Measurements from ENCODE around the gene JARID2. TPM values are rescaled to one million over a fixed set of nuclear protein-coding genes. Genes with fewer than 3 reads are reported as not detected.

Gene JARID2
- total RNA-seq, 1 experiment from 2014 or later = 180 TPM

DNA sequence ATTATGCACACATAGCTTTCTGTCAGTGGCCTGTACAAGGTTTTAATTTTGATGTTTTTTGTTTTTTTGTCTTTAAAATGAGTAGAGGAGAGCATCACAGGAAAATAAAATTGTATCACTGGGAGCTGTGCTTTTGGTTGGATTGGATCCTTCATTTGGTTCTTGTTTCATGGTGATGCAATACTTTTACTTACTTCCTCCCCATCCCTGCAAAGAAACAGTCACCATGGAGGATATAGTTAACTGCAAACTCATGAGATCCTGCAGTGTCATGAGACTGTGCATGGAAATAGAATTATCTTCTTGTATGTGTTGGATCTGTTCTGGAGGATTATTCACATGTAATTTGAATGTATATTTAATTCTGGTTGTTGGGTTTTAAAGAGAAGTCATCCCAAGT is 122.3 kb downstream of the JARID2 start:
- no peak for TF ChIP-seq ZNF423 (CRISPR knock-in tag; IDR thresholded peaks at IDR 0.05)
- TF ChIP-seq SMAD3 (CRISPR knock-in tag; IDR thresholded peaks at IDR 0.05; ENCODE audit: borderline replicate concordance) = no peak
- TF ChIP-seq, protein P1, sequence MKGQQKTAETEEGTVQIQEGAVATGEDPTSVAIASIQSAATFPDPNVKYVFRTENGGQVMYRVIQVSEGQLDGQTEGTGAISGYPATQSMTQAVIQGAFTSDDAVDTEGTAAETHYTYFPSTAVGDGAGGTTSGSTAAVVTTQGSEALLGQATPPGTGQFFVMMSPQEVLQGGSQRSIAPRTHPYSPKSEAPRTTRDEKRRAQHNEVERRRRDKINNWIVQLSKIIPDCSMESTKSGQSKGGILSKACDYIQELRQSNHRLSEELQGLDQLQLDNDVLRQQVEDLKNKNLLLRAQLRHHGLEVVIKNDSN (CRISPR knock-in tag; IDR thresholded peaks at IDR 0.05) = no peak
- TF ChIP-seq, protein P2, sequence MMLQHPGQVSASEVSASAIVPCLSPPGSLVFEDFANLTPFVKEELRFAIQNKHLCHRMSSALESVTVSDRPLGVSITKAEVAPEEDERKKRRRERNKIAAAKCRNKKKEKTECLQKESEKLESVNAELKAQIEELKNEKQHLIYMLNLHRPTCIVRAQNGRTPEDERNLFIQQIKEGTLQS (CRISPR knock-in tag; conservative IDR thresholded peaks at IDR 0.05) = no peak
- TF ChIP-seq, protein P3, sequence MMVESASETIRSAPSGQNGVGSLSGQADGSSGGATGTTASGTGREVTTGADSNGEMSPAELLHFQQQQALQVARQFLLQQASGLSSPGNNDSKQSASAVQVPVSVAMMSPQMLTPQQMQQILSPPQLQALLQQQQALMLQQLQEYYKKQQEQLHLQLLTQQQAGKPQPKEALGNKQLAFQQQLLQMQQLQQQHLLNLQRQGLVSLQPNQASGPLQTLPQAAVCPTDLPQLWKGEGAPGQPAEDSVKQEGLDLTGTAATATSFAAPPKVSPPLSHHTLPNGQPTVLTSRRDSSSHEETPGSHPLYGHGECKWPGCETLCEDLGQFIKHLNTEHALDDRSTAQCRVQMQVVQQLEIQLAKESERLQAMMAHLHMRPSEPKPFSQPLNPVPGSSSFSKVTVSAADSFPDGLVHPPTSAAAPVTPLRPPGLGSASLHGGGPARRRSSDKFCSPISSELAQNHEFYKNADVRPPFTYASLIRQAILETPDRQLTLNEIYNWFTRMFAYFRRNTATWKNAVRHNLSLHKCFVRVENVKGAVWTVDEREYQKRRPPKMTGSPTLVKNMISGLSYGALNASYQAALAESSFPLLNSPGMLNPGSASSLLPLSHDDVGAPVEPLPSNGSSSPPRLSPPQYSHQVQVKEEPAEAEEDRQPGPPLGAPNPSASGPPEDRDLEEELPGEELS (CRISPR knock-in tag; IDR thresholded peaks at IDR 0.05) = no peak
- no peak for TF ChIP-seq TP53 (CRISPR knock-in tag; IDR thresholded peaks at IDR 0.05)
- Mint-ChIP-seq H3K27ac (0 out of 2 replicates have a peak overlapping the region, but pooled peaks have one; percentile 9), H3K4me1 (peaks cover 26% of the 10 kb centered on the region), H3K9me3 (no peaks in the 10 kb centered on the region), H3K36me3 (no peaks in the 10 kb centered on the region), H3K4me3 (no peak overlapping the region), H3K27me3 (ENCODE audit: low read depth) (no peaks in the 10 kb centered on the region)
- ChIA-PET POLR2A (interaction anchor here (0.6 kb wide), 1 partner anchor 8 kb away, joined by 3 read pairs; no protein-coding TSS in a partner anchor), CTCF (no interaction called here)
- ATAC-seq (no peak), DNase-seq (ENCODE audit: low spot score) (no peak)

DNA sequence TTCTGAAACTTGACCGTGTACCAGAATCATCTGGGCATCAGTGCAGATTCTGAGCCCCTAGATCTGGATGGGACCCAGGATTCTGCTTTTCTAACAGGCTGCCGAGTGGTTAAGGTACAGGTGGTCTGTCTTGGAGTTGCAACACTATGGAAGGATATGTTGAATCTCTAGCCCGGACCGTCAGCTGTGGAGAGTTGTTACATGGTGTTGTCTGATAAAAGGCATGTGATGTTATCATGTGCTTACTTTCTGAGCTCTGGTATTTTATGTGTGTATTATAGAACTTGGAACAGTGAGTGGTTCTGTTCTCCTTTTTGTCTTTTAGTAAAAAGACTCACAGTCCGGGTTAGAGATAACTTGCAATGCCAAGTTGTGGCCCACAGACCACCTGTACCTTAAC is 123.0 kb downstream of the JARID2 start:
- CTCF ChIA-PET = no interaction called here
- 0 out of 2 replicates have a peak overlapping the region, but pooled peaks have one; percentile 32 for H3K27ac Mint-ChIP-seq
- TF ChIP-seq FOXJ3 (CRISPR knock-in tag; IDR thresholded peaks at IDR 0.05; ENCODE audit: borderline replicate concordance) (no peak), TCF7 (CRISPR knock-in tag; IDR thresholded peaks at IDR 0.05; ENCODE audit: low read depth) (no peak), GRHL2 (CRISPR knock-in tag; IDR thresholded peaks at IDR 0.05; ENCODE audit: insufficient replicate concordance, severe bottlenecking) (no peak), TEAD1 (CRISPR knock-in tag; IDR thresholded peaks at IDR 0.05) (no peak), RORB (CRISPR knock-in tag; IDR thresholded peaks at IDR 0.05) (no peak), SMAD4 (CRISPR knock-in tag; IDR thresholded peaks at IDR 0.05) (no peak), ZNF219 (CRISPR knock-in tag; IDR thresholded peaks at IDR 0.05; ENCODE audit: borderline replicate concordance) (no peak), SOX15 (CRISPR knock-in tag; IDR thresholded peaks at IDR 0.05) (no peak), CREB1 (CRISPR knock-in tag; IDR thresholded peaks at IDR 0.05) (no peak), KAT7 (CRISPR knock-in tag; IDR thresholded peaks at IDR 0.05; ENCODE audit: borderline replicate concordance) (no peak), OVOL2 (CRISPR knock-in tag; IDR thresholded peaks at IDR 0.05; ENCODE audit: borderline replicate concordance) (no peak)
- TF ChIP-seq, protein P4, sequence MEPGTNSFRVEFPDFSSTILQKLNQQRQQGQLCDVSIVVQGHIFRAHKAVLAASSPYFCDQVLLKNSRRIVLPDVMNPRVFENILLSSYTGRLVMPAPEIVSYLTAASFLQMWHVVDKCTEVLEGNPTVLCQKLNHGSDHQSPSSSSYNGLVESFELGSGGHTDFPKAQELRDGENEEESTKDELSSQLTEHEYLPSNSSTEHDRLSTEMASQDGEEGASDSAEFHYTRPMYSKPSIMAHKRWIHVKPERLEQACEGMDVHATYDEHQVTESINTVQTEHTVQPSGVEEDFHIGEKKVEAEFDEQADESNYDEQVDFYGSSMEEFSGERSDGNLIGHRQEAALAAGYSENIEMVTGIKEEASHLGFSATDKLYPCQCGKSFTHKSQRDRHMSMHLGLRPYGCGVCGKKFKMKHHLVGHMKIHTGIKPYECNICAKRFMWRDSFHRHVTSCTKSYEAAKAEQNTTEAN (CRISPR knock-in tag; IDR thresholded peaks at IDR 0.05) = no peak
- TF ChIP-seq, protein P5, sequence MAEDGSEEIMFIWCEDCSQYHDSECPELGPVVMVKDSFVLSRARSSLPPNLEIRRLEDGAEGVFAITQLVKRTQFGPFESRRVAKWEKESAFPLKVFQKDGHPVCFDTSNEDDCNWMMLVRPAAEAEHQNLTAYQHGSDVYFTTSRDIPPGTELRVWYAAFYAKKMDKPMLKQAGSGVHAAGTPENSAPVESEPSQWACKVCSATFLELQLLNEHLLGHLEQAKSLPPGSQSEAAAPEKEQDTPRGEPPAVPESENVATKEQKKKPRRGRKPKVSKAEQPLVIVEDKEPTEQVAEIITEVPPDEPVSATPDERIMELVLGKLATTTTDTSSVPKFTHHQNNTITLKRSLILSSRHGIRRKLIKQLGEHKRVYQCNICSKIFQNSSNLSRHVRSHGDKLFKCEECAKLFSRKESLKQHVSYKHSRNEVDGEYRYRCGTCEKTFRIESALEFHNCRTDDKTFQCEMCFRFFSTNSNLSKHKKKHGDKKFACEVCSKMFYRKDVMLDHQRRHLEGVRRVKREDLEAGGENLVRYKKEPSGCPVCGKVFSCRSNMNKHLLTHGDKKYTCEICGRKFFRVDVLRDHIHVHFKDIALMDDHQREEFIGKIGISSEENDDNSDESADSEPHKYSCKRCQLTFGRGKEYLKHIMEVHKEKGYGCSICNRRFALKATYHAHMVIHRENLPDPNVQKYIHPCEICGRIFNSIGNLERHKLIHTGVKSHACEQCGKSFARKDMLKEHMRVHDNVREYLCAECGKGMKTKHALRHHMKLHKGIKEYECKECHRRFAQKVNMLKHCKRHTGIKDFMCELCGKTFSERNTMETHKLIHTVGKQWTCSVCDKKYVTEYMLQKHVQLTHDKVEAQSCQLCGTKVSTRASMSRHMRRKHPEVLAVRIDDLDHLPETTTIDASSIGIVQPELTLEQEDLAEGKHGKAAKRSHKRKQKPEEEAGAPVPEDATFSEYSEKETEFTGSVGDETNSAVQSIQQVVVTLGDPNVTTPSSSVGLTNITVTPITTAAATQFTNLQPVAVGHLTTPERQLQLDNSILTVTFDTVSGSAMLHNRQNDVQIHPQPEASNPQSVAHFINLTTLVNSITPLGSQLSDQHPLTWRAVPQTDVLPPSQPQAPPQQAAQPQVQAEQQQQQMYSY (CRISPR knock-in tag; IDR thresholded peaks at IDR 0.05) = no peak
- TF ChIP-seq, protein P6, sequence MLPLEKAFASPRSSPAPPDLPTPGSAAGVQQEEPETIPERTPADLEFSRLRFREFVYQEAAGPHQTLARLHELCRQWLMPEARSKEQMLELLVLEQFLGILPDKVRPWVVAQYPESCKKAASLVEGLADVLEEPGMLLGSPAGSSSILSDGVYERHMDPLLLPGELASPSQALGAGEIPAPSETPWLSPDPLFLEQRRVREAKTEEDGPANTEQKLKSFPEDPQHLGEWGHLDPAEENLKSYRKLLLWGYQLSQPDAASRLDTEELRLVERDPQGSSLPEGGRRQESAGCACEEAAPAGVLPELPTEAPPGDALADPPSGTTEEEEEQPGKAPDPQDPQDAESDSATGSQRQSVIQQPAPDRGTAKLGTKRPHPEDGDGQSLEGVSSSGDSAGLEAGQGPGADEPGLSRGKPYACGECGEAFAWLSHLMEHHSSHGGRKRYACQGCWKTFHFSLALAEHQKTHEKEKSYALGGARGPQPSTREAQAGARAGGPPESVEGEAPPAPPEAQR (CRISPR knock-in tag; IDR thresholded peaks at IDR 0.05) = no peak
- TF ChIP-seq, protein P7, sequence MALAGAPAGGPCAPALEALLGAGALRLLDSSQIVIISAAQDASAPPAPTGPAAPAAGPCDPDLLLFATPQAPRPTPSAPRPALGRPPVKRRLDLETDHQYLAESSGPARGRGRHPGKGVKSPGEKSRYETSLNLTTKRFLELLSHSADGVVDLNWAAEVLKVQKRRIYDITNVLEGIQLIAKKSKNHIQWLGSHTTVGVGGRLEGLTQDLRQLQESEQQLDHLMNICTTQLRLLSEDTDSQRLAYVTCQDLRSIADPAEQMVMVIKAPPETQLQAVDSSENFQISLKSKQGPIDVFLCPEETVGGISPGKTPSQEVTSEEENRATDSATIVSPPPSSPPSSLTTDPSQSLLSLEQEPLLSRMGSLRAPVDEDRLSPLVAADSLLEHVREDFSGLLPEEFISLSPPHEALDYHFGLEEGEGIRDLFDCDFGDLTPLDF (CRISPR knock-in tag; IDR thresholded peaks at IDR 0.05) = no peak

More for the DNA sequence above, 123.0 kb downstream of the JARID2 start:
- Mint-ChIP-seq H3K4me3 (no peak overlapping the region), H3K9me3 (no peaks in the 10 kb centered on the region), H3K4me1 (peaks cover 26% of the 10 kb centered on the region), H3K27me3 (ENCODE audit: low read depth) (no peaks in the 10 kb centered on the region), H3K36me3 (no peaks in the 10 kb centered on the region)
- no peak for DNase-seq (ENCODE audit: low spot score)
- POLR2A ChIA-PET = interaction anchor here (0.6 kb wide), 1 partner anchor 90 kb away, joined by 3 read pairs; no protein-coding TSS in a partner anchor
- no peak for ATAC-seq

Data from WTC11 (cell line).